Measurements from ENCODE around the gene TMEM269.

Gene TMEM269

DNA sequence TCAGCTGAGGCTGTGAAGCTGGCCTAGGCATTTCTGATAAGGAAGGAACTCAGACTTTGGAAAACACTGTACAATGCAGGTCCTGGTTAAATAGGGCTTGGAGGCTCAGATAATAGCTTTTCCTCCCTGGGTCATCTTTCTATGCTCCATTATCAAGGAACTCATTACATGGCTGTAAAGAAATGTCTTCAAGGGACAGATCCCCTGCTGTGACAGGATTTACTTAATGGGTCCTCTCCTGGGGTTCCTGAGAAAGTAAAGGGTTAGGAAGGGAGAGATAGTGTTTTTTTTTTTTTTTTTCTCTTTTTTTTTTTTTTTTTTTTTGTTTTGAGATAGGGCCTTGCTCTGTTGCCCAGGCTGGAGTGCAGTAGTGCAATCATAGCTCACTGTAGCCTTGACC, 46.5 kb downstream of the TMEM269 start:
- Mint-ChIP-seq H3K36me3 (ENCODE audit: low read depth) (peaks cover 60% of the 10 kb centered on the region), H3K27me3 (no peaks in the 10 kb centered on the region), H3K9me3 (no peaks in the 10 kb centered on the region), H3K4me3 (no peak overlapping the region), H3K27ac (no peak overlapping the region), H3K4me1 (ENCODE audit: low read depth) (peaks cover 16% of the 10 kb centered on the region)
- intact Hi-C loops (cut with micrococcal nuclease), result no loop called here

DNA sequence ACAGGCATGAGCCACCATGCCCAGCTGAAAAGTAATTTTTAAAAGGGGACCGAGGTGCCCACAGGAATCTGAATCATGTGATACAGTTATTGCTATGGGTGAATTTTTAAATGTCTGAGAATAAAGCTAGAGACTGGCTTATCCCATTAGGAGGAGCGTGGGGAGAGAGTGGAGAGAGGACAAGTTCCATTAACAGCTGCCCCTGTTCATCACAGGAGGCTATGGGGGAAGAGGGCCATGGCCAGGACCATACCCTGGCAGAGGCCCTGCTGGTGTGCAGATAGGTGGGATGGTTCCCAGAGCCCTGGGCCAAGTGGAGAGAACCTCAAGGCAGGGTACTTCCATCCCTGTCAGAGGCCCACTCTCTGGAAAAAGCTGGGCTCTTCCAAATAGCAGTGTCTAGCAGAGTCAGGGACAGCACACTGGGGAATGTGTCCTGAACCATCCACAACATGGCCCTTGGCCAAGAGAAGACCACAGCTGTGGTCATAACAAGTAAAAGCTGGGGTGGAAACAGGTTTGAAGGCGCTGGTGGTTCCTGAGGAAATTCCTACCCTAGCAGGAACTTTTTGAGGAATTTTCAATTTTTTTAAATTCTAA, 48.0 kb downstream of the TMEM269 start:
- Mint-ChIP-seq H3K27ac (no peak overlapping the region), H3K36me3 (ENCODE audit: low read depth) (peaks cover 64% of the 10 kb centered on the region), H3K4me3 (no peak overlapping the region), H3K4me1 (ENCODE audit: low read depth) (peaks cover 31% of the 10 kb centered on the region), H3K9me3 (no peaks in the 10 kb centered on the region), H3K27me3 (no peaks in the 10 kb centered on the region)
- intact Hi-C loops (cut with micrococcal nuclease), result no loop called here

DNA sequence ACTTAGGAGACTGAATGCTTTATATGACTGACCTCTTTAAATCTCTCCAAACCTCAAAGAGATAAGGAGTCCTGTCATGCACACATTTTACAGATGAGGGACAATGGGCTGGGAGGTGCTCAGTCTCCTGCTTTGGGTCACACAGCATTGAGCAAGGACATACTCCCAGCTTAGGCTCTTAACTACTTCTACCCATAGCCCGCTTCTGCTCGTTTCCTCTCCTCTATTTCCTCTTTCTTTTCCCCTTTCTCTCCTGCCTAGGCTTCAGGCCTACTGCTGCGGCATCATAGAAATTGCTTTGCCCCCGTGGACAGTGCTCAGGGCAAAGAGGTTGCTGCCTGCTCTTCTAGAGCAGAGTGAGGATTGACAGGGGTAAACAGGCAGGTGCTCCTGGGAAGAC, 49.2 kb downstream of the TMEM269 start:
- peak overlapping the region; percentile 17 for H3K27ac Mint-ChIP-seq
- H3K4me3 Mint-ChIP-seq, result no peak overlapping the region
- intact Hi-C loops (cut with micrococcal nuclease), result no loop called here
- no peaks in the 10 kb centered on the region for H3K9me3 Mint-ChIP-seq
- peaks cover 43% of the 10 kb centered on the region for H3K4me1 Mint-ChIP-seq (ENCODE audit: low read depth)
- no peaks in the 10 kb centered on the region for H3K27me3 Mint-ChIP-seq
- peaks cover 59% of the 10 kb centered on the region for H3K36me3 Mint-ChIP-seq (ENCODE audit: low read depth)

DNA sequence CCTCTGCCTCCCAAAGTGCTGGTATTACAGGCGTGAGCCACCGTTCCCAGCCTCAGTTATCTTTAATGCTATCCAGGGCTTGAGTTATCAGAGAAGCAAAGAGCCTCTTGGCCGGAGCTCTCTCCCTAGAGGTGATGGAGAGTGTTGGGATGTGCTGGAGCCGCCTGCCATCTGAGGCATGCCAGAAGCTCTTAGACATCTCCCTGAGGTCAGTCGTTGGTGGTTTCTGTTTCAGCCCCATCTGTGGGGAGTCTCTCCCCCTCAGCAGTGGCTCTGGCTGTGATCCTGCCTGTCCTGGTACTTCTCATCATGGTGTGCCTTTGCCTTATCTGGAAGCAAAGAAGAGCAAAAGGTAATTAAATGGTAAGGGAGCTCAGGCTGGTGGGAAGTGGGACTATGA, 50.0 kb downstream of the TMEM269 start:
- Mint-ChIP-seq H3K4me3 (no peak overlapping the region), H3K4me1 (ENCODE audit: low read depth) (peaks cover 46% of the 10 kb centered on the region), H3K27me3 (no peaks in the 10 kb centered on the region), H3K27ac (no peak overlapping the region), H3K9me3 (no peaks in the 10 kb centered on the region), H3K36me3 (ENCODE audit: low read depth) (peaks cover 52% of the 10 kb centered on the region)
- intact Hi-C loops (cut with micrococcal nuclease), result no loop called here

DNA sequence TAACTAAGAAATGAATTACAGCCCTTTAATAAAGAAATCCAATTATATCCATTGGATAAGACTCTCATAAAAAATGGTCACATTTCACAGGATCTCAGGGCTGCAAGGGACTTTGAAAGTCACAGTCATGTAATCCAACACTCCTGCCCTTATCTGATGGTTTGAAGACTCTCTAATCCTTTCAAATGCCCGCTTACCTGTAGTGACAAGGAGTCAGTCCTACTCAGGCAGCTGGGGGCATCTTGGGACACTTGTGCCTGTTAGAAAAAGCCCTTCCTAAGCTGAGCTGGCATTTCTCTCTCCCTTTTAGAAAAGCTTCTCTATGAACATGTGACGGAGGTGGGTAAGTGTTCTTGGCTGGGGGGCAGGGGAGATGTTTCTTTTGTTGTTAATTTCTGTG, 50.6 kb downstream of the TMEM269 start:
- H3K36me3 Mint-ChIP-seq (ENCODE audit: low read depth), result peaks cover 52% of the 10 kb centered on the region
- H3K27ac Mint-ChIP-seq, result no peak overlapping the region
- H3K9me3 Mint-ChIP-seq, result no peaks in the 10 kb centered on the region
- intact Hi-C loops (cut with micrococcal nuclease), result no loop called here
- H3K4me1 Mint-ChIP-seq (ENCODE audit: low read depth), result peaks cover 43% of the 10 kb centered on the region
- H3K27me3 Mint-ChIP-seq, result no peaks in the 10 kb centered on the region
- no peak overlapping the region for H3K4me3 Mint-ChIP-seq

DNA sequence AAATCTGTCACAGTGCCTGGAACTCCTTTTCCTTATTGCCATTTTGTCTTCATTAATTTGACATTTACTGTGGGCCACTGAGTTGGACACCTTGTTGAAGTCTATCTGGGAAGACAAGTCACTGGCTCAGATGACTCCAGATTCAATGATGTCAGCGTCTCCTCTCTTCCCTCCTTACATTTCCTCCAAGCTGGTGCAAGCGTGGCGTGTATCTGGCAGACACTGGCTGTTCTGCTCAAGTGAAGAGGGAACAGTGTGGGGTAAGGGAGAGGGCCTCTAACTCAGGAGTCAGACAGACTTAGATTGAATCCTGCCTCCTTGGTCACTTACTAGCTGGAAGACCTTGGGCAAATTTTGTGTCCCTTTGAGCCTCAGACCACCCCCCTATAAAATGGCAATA, 52.9 kb downstream of the TMEM269 start:
- Mint-ChIP-seq H3K36me3 (ENCODE audit: low read depth) (peaks cover 60% of the 10 kb centered on the region), H3K4me1 (ENCODE audit: low read depth) (peaks cover 46% of the 10 kb centered on the region), H3K27ac (peak overlapping the region; percentile 56), H3K9me3 (no peaks in the 10 kb centered on the region), H3K27me3 (no peaks in the 10 kb centered on the region), H3K4me3 (no peak overlapping the region)
- intact Hi-C loops (cut with micrococcal nuclease), result no loop called here

DNA sequence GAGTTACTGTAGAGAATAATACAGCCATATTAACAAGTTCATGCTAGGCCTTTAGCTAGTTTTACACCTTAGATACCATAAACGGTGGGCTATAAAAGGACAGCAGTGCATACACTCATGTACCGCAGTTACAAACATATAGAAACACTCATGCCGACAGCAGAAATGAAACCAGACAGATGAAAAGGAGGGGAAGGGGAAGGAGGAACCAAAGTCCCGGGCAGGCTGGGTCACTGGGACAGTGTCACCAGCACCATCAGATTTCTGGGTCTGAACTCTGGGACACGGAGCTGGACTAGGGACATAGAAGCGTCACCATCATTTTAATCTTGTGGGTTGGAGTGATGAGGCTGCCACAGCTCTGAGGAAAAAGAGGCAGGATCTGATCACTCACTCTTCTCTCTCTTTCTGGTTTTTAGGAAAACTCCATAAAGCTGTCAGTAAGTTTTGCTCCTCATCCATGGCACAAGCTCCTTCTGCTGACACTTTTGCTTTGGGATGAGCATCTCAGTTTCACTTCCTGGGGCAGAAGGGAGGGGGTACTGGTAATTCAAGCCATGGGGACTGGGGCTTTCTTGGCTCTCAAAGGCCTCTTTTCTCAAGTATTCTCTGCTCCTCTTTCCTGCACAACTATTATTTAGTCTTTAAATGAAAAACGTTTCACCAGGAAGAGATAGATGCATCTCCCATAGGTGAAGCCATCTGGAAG, 53.8 kb downstream of the TMEM269 start:
- no peaks in the 10 kb centered on the region for H3K27me3 Mint-ChIP-seq
- intact Hi-C loops (cut with micrococcal nuclease), result no loop called here
- H3K9me3 Mint-ChIP-seq, result no peaks in the 10 kb centered on the region
- peaks cover 46% of the 10 kb centered on the region for H3K4me1 Mint-ChIP-seq (ENCODE audit: low read depth)
- peaks cover 66% of the 10 kb centered on the region for H3K36me3 Mint-ChIP-seq (ENCODE audit: low read depth)
- peak overlapping the region; percentile 56 for H3K27ac Mint-ChIP-seq
- H3K4me3 Mint-ChIP-seq, result peak overlapping the region; percentile 2

DNA sequence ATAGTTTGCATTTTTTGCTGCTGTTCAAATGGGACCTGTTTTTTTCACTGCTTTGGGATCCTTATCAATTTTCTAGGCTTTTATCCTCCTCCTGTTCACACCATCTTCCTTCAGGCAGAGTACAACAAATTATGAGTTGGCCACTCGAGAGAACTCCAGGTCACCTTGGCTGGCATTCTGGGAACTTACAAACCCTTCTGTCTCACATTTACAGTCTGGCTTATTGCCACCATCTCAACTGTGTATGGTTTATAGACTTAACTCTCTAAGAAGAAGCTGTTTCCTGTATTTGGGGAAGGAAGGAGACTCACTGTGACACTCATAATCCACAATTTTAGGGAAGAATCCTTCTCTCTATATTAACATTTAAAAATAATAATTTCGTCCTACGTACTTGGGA, 56.2 kb downstream of the TMEM269 start:
- Mint-ChIP-seq H3K36me3 (ENCODE audit: low read depth) (peaks cover 51% of the 10 kb centered on the region), H3K4me3 (no peak overlapping the region), H3K27me3 (no peaks in the 10 kb centered on the region), H3K27ac (no peak overlapping the region), H3K4me1 (ENCODE audit: low read depth) (peaks cover 43% of the 10 kb centered on the region), H3K9me3 (no peaks in the 10 kb centered on the region)
- intact Hi-C loops (cut with micrococcal nuclease), result no loop called here

DNA sequence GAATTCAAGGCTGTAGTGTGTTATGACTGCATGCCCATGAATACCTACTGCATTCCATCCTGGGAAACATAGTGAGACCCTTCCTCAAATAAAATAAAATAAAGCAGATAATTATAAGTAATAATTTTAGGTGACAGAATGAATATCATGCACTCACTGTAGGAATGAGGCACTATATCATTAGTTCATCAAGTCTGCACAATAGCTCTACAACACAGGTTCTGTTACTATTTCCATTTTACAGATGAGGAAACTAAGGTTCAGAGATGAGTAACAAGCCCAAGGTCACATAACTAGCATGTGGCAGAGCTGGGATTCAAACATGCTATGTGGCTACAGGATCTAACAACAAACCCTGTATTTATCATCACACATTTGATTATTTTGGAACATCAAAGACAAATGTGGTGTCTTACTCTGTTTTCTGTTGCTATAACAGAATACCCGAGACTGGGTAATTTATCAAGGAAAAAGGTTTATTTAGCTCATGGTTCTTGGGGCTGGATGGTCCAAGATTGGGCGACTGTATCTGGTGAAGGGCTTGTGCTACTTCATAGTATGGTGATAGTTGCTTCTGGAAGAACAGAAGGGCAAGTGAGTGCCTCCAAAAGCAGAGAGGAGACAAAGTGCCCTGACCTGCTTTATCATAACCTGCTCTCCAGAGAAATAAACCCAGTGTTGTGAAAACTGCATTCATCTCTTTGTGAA, 56.8 kb downstream of the TMEM269 start:
- Mint-ChIP-seq H3K4me3 (no peak overlapping the region), H3K4me1 (ENCODE audit: low read depth) (peaks cover 37% of the 10 kb centered on the region), H3K36me3 (ENCODE audit: low read depth) (peaks cover 48% of the 10 kb centered on the region), H3K9me3 (no peaks in the 10 kb centered on the region), H3K27me3 (no peaks in the 10 kb centered on the region), H3K27ac (no peak overlapping the region)
- intact Hi-C loops (cut with micrococcal nuclease), result no loop called here

DNA sequence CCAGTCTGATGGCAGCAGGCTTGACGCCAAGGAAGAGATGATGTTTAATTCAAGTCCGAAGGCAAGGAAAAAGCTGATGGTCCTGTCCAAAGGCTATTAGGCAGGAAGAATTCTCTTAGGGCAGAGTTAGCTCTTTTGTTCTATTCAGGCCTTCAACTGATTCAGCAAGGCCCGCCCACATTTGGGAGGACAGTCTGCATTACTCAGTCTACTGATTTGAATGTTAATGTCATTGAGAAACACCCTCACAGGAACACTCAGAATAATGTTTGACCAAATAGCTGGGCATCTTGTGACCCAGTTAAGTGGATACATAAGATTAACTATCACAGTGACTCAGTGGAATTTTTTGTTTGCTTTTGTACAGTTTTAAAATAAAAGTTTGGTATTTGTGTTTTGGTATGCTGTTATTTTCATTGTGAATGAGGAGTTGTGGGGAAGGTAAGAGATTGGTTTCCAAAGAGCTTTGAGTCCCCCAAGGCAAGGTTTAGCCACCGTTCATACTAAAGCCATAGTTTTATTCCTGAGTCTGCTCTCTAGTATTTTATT, 59.9 kb downstream of the TMEM269 start:
- H3K27me3 Mint-ChIP-seq, result no peaks in the 10 kb centered on the region
- H3K9me3 Mint-ChIP-seq, result no peaks in the 10 kb centered on the region
- intact Hi-C loops (cut with micrococcal nuclease), result no loop called here
- peaks cover 39% of the 10 kb centered on the region for H3K4me1 Mint-ChIP-seq (ENCODE audit: low read depth)
- no peak overlapping the region for H3K27ac Mint-ChIP-seq
- peaks cover 58% of the 10 kb centered on the region for H3K36me3 Mint-ChIP-seq (ENCODE audit: low read depth)
- H3K4me3 Mint-ChIP-seq, result no peak overlapping the region

DNA sequence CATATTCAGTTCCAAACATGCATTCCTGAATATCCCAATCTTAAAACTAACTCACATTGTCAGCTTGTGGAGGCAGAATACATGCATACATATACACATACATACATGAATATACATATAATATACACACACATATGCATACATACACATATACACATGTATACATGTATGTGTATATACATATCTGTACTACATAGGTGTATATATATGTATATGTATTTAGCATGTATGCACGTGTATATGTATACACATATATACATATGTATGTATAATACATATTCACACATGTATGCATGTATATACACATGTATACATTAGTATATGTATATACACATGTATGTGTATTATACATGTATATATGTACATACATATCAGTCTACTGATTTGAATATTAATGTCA, 60.4 kb downstream of the TMEM269 start:
- intact Hi-C loops (cut with micrococcal nuclease), result no loop called here
- Mint-ChIP-seq H3K27me3 (no peaks in the 10 kb centered on the region), H3K36me3 (ENCODE audit: low read depth) (peaks cover 59% of the 10 kb centered on the region), H3K4me1 (ENCODE audit: low read depth) (peaks cover 44% of the 10 kb centered on the region), H3K4me3 (no peak overlapping the region), H3K27ac (no peak overlapping the region), H3K9me3 (no peaks in the 10 kb centered on the region)

DNA sequence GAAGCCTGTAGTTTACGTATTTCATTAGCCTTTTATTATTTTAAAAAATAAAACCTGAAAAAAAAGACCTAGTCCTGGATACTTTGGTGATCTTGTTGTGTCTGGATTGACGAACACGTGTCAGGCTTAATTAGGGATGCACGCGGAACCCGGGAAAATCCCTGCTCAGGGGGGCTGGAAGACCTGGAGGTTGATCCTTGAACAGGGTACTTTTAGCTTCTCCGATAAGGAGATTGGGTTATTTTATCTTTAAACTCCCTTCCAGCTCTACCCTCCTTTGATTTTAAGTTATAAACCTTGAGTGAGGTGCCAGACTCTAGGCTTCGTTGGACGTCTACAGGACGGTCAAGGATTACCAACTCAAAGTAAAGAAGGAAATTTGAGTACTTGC, 61.1 kb downstream of the TMEM269 start:
- peak overlapping the region; percentile 81 for H3K27ac Mint-ChIP-seq
- H3K27me3 Mint-ChIP-seq, result no peaks in the 10 kb centered on the region
- intact Hi-C loops (cut with micrococcal nuclease), result loop anchor here (1.0 kb wide), 1 partner anchor 30 kb away; no protein-coding TSS in a partner anchor
- H3K4me1 Mint-ChIP-seq (ENCODE audit: low read depth), result peaks cover 43% of the 10 kb centered on the region
- peaks cover 59% of the 10 kb centered on the region for H3K36me3 Mint-ChIP-seq (ENCODE audit: low read depth)
- no peaks in the 10 kb centered on the region for H3K9me3 Mint-ChIP-seq
- H3K4me3 Mint-ChIP-seq, result peak overlapping the region; percentile 86

DNA sequence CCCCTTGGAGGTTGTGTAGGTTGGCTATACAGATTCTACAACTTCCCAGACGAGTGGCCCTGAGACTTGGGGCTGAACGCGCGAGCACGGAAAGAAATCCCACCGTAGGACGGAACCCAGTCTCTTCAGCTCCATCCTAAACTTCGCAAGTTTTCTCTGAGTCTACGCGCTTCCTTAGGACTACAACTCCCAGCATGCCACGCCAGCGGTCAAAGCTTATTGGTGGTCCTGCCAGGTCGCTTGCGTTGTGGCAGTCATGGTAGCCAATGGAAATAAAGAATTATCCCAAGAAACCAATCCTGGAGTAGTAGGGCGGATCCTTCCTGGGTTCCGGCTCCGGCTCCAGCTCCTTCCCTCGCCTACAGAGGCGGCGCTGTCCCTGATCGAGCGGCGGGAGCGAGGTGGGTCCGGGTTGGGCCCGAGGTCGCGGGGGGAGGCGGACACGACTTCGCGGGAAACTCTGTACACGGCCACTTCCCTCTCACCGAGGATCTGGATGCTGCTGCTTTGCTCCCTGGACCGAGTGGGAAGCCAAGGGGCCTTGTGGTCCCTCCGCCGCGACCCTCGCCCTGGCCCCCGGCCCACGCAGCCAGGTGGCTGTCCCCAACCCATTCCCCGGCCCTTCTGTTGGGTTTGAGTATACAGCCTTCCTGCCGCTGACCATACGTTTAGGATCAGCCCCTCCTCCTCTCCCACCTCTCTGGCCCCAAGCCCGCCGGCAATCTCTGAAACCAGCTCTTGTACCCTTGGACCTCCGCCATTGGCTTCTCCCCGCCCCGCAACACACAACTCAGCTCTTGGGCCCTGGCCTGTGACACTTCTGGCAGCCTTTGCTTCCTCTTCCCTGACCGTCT, 61.7 kb downstream of the TMEM269 start, which contains the start of gene ZNF691:
TSS of gene ZNF691 (plus strand) at position 357 of the 854 bp plus-strand sequence. CDS start 3,046 bp downstream, outside the sequence.
- peak within 1 kb of the TSS; percentile 86 for H3K4me3 Mint-ChIP-seq
- intact Hi-C loops (cut with micrococcal nuclease), result loop anchor here (1.0 kb wide), 1 partner anchor 30 kb away; no protein-coding TSS in a partner anchor
- no peaks in the 10 kb centered on the region for H3K9me3 Mint-ChIP-seq
- peaks cover 39% of the 10 kb centered on the region for H3K4me1 Mint-ChIP-seq (ENCODE audit: low read depth)
- H3K27ac Mint-ChIP-seq, result peak within 1 kb of the TSS; percentile 81
- no peaks in the 10 kb centered on the region for H3K27me3 Mint-ChIP-seq
- H3K36me3 Mint-ChIP-seq (ENCODE audit: low read depth), result peaks cover 59% of the 10 kb centered on the region
